Peyer's patch (tissue), 4 donors: ENCODE measurements around the gene ARSG.

Experiments
- CTCF ChIP-seq, 6 experiments: fragments of 450-650 bp in 4 of 6; fragments of 200-600 bp in 2 of 6; sonication (generic) in 1 of 6; IDR thresholded peaks; one replicate each; pipeline ENCODE4 v1.5.1; 2017 to 2019; ENCODE audit warnings: antibody characterized with exemption in 6 of 6, mild to moderate bottlenecking in 3 of 6, moderate library complexity in 1 of 6
- POLR2A ChIP-seq, 2 donors: fragments of 450-650 bp; IDR thresholded peaks; one replicate each; pipeline ENCODE4 v1.5.1; 2017; ENCODE audit warnings: antibody characterized with exemption in 2 of 2, mild to moderate bottlenecking in 2 of 2, moderate library complexity in 2 of 2

- TF ChIP-seq CTCF (IDR thresholded peaks at IDR 0.05) (no peak), POLR2A (IDR thresholded peaks at IDR 0.05) (no peak)
Observed at GRCh38 chr17:68324114-68324513, 32.8 kb downstream of the ARSG start.
